HepG2 (cell line): Measurements from ENCODE around the gene AP2S1. TPM values are rescaled to one million over a fixed set of nuclear protein-coding genes. Genes with fewer than 3 reads are reported as not detected.
A peak's percentile ranks its signal among the peaks of the same experiment; 100 is the strongest.

Experiments
- CCAR2 ChIP-seq: fragments of 200-400 bp; formaldehyde crosslinking; optimal IDR thresholded peaks from 2 replicates; pipeline ENCODE3; 2018; ENCODE audit warnings: low read depth, mild to moderate bottlenecking, low read length, moderate library complexity
- FOSL1 ChIP-seq: sonication (generic); formaldehyde crosslinking; IDR thresholded peaks from 2 replicates; pipeline ENCODE4 v1.9.0; 2021; ENCODE audit warnings: missing genetic modification reagents, borderline replicate concordance
- FOXP1 ChIP-seq, 2 experiments: fragments of 450-650 bp in 1 of 2; IDR thresholded peaks; 2 replicates each; pipeline ENCODE4 v1.6.1; 2017 to 2018; ENCODE audit warnings: antibody characterized with exemption in 1 of 2
- NR1H2 ChIP-seq: sonication (generic); formaldehyde crosslinking; IDR thresholded peaks from 2 replicates; pipeline ENCODE4 v1.8.1; 2022; ENCODE audit warnings: low read depth, missing genetic modification reagents, borderline replicate concordance
- PHB2 ChIP-seq: fragments of 450-650 bp; IDR thresholded peaks from 2 replicates; pipeline ENCODE4 v1.6.1; 2018; ENCODE audit not compliant: partially characterized antibody
- POLR2AphosphoS5 ChIP-seq: IDR thresholded peaks from 2 replicates; pipeline ENCODE4 v1.6.1; 2012; ENCODE audit warnings: low read depth, low read length
- RFX1 ChIP-seq: fragments of 450-650 bp; IDR thresholded peaks from 2 replicates; pipeline ENCODE4 v1.6.1; 2017
- SCMH1 ChIP-seq: sonication (generic); formaldehyde crosslinking; IDR thresholded peaks from 2 replicates; pipeline ENCODE4 v1.9.0; 2021; ENCODE audit warnings: missing genetic modification reagents, mild to moderate bottlenecking, borderline replicate concordance
- SOX13 ChIP-seq, 3 experiments: fragments of 450-650 bp in 1 of 3; sonication (generic) in 1 of 3; formaldehyde crosslinking in 1 of 3; IDR thresholded peaks in 2 of 3; conservative IDR thresholded peaks in 1 of 3; 2 replicates each; pipeline versions ENCODE4 v1.5.0 to v1.6.1; 2016 to 2020; ENCODE audit warnings: antibody characterized with exemption in 1 of 3, mild to moderate bottlenecking in 1 of 3, missing compliant biosample characterization in 1 of 3, missing genetic modification reagents in 1 of 3, moderate library complexity in 1 of 3
- SYNCRIP ChIP-seq: fragments of 200-400 bp; formaldehyde crosslinking; IDR thresholded peaks from 2 replicates; pipeline ENCODE4 v1.6.1; 2018; ENCODE audit warnings: mild to moderate bottlenecking, low read depth, low read length; ENCODE audit not compliant: insufficient read depth
- XBP1 ChIP-seq: sonication (generic); formaldehyde crosslinking; IDR thresholded peaks from 2 replicates; pipeline ENCODE4 v1.5.0; 2020; ENCODE audit warnings: missing genetic modification reagents
- YEATS2 ChIP-seq: sonication (generic); formaldehyde crosslinking; IDR thresholded peaks from 2 replicates; pipeline ENCODE4 v1.4.0; 2020; ENCODE audit warnings: missing genetic modification reagents, borderline replicate concordance
- ZFP1 ChIP-seq: IDR thresholded peaks from 2 replicates; pipeline ENCODE4 v1.6.1; 2016
- ZNF318 ChIP-seq: sonication (generic); formaldehyde crosslinking; IDR thresholded peaks from 2 replicates; pipeline ENCODE4 v1.4.0; 2020; ENCODE audit warnings: mild to moderate bottlenecking, missing genetic modification reagents
- ZNF441 ChIP-seq: sonication (generic); formaldehyde crosslinking; IDR thresholded peaks from 2 replicates; pipeline ENCODE4 v1.7.0; 2021; ENCODE audit warnings: missing genetic modification reagents, borderline replicate concordance
- ZNF558 ChIP-seq: sonication (generic); formaldehyde crosslinking; IDR thresholded peaks from 2 replicates; pipeline ENCODE4 v1.9.0; 2022; ENCODE audit warnings: mild to moderate bottlenecking, missing genetic modification reagents, borderline replicate concordance
- ZNF614 ChIP-seq: IDR thresholded peaks from 2 replicates; pipeline ENCODE4 v1.6.1; 2018; ENCODE audit warnings: missing biosample characterization, missing genetic modification reagents, inconsistent platforms, borderline replicate concordance
- polyA plus RNA-seq, 8 experiments: library from polyadenylated mRNA; depleted of rRNA in 3 of 8; stranded (reverse) in 7 of 8; unstranded in 1 of 8; fragments of >200 nt; fragmentation: Illumina TruSeq in 4 of 8; extraction: Trizol in 4 of 8; gene quantifications; 2 replicates each; pipeline versions ENCODE4 v1.2.1 to v1.2.3, GENCODE V29; 2011 to 2016; ENCODE audit warnings: low read depth in 4 of 8, missing spikeins in 1 of 8, mixed read lengths in 1 of 8; ENCODE audit not compliant: insufficient read depth in 1 of 8
- total RNA-seq, 5 experiments: library from RNA; depleted of rRNA; stranded (reverse); fragments of >200 nt; fragmentation: Illumina TruSeq; extraction: Trizol; gene quantifications; 2 replicates each; pipeline ENCODE4 v1.2.3, GENCODE V29; 2016; ENCODE audit warnings: low read depth in 1 of 5
- TF ChIP-seq, protein P1 (sequence below): sonication (generic); formaldehyde crosslinking; conservative IDR thresholded peaks from 2 replicates; pipeline ENCODE4 v1.4.0; 2020; ENCODE audit warnings: mild to moderate bottlenecking, missing genetic modification reagents, moderate library complexity

Gene AP2S1
- total and polyA plus RNA-seq, 2 of the 13 experiments (the other 11 are each of a cell fraction or from before 2014, with no cell fraction given) = 45.2 to 86.1 TPM

DNA sequence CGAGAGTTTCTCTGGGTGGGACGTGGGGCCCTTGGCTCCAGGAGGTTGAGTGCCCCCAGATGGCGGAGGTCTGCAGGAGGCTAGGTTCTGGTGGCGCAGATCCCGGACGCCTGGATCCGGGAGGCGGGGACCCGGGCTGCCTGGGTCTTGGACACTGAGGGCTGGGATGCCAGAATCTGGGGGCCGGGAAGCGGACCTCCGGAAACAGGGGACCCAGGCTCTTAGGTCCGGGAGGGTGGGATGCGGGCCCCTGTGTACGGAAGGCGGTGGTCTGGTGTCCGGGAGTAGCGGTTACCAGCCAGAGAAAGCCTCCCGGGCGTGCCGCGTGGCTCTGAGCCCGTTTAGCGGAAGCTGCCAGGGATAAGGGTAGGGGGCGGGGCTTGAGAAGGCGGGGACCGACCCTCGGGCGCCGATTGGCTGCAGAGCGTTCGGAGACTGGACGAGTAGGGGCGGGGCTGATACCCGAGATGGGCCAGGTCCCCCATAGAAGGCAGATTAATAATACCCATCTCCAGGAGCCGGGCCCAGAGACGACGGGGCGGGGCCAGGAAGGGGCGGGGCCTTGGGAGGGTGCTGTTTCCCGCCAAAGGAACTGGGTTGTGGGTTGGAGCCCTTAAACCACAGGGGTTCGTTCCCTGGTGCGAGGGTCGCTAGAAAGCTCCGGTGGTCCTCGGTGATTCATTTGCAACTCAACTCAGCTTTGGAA is 62.2 kb downstream of the AP2S1 start, which contains the start of gene SLC1A5 (continued):
- TF ChIP-seq ZNF441 (CRISPR knock-in tag) = peak; percentile 82
- TF ChIP-seq ZNF318 (CRISPR knock-in tag) = no peak
- TF ChIP-seq CCAR2 = no peak
- peak; percentile 85; the same call in 1 of the 2 replicates for TF ChIP-seq ZFP1 (CRISPR knock-in tag)
- TF ChIP-seq, protein P1, sequence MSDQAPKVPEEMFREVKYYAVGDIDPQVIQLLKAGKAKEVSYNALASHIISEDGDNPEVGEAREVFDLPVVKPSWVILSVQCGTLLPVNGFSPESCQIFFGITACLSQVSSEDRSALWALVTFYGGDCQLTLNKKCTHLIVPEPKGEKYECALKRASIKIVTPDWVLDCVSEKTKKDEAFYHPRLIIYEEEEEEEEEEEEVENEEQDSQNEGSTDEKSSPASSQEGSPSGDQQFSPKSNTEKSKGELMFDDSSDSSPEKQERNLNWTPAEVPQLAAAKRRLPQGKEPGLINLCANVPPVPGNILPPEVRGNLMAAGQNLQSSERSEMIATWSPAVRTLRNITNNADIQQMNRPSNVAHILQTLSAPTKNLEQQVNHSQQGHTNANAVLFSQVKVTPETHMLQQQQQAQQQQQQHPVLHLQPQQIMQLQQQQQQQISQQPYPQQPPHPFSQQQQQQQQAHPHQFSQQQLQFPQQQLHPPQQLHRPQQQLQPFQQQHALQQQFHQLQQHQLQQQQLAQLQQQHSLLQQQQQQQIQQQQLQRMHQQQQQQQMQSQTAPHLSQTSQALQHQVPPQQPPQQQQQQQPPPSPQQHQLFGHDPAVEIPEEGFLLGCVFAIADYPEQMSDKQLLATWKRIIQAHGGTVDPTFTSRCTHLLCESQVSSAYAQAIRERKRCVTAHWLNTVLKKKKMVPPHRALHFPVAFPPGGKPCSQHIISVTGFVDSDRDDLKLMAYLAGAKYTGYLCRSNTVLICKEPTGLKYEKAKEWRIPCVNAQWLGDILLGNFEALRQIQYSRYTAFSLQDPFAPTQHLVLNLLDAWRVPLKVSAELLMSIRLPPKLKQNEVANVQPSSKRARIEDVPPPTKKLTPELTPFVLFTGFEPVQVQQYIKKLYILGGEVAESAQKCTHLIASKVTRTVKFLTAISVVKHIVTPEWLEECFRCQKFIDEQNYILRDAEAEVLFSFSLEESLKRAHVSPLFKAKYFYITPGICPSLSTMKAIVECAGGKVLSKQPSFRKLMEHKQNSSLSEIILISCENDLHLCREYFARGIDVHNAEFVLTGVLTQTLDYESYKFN = peak; percentile 36; the same call in 1 of the 2 replicates
- no peak for TF ChIP-seq FOXP1 (IDR thresholded peaks at IDR 0.05)
- TF ChIP-seq FOXP1 (CRISPR knock-in tag; IDR thresholded peaks at IDR 0.05) = no peak
- TF ChIP-seq ZNF558 (CRISPR knock-in tag) = no peak
- TF ChIP-seq SYNCRIP = no peak
- TF ChIP-seq XBP1 (CRISPR knock-in tag) = no peak; the same call in 1 of the 2 replicates
- TF ChIP-seq YEATS2 (CRISPR knock-in tag) = peak; percentile 56; the same call in 1 of the 2 replicates
- peak; percentile 100 for TF ChIP-seq POLR2AphosphoS5
- no peak for TF ChIP-seq NR1H2 (CRISPR knock-in tag)
- TF ChIP-seq RFX1 = no peak
- no peak for TF ChIP-seq FOSL1 (CRISPR knock-in tag)
- no peak for TF ChIP-seq SCMH1
- no peak for TF ChIP-seq PHB2
- peak; percentile 62 for TF ChIP-seq ZNF614 (CRISPR knock-in tag)
- peak; percentile 78; the same call in 1 of the 2 replicates for TF ChIP-seq SOX13 (IDR thresholded peaks at IDR 0.05)
- TF ChIP-seq SOX13 (CRISPR knock-in tag; conservative IDR thresholded peaks at IDR 0.05 in 1 of 2, IDR thresholded peaks at IDR 0.05 in 1 of 2) = no peak
